ENCODE data around the gene ADAMTS17.

Gene ADAMTS17

GRCh38 chr15:100230784-100231183 lies 111.0 kb downstream of the ADAMTS17 start:
- Histone ChIP-seq H3K27ac (ENCODE audit: low read depth, low read length) (no peak overlapping the region), H3K4me1 (ENCODE audit: control insufficient read depth, insufficient read depth, low read length) (no peaks in the 10 kb centered on the region), H3K9ac (ENCODE audit: low read length) (no peak overlapping the region), H3K9me3 (ENCODE audit: control insufficient read depth, insufficient read depth, low read depth, low read length) (no peaks in the 10 kb centered on the region), H3K27me3 (ENCODE audit: control insufficient read depth, insufficient read depth, low read length) (no peaks in the 10 kb centered on the region), H3K4me3 (ENCODE audit: low read depth, low read length) (no peak overlapping the region), H3K36me3 (ENCODE audit: control insufficient read depth, insufficient read depth, low read length) (no peaks in the 10 kb centered on the region)

- Histone ChIP-seq H3K27ac (ENCODE audit: low read depth, low read length) (no peak overlapping the region), H3K9ac (ENCODE audit: low read length) (no peak overlapping the region), H3K9me3 (ENCODE audit: control insufficient read depth, insufficient read depth, low read depth, low read length) (no peaks in the 10 kb centered on the region), H3K36me3 (ENCODE audit: control insufficient read depth, insufficient read depth, low read length) (no peaks in the 10 kb centered on the region), H3K27me3 (ENCODE audit: control insufficient read depth, insufficient read depth, low read length) (no peaks in the 10 kb centered on the region), H3K4me1 (ENCODE audit: control insufficient read depth, insufficient read depth, low read length) (no peaks in the 10 kb centered on the region), H3K4me3 (ENCODE audit: low read depth, low read length) (no peak overlapping the region)
Measured at GRCh38 chr15:100229181-100230163, 112.3 kb downstream of the ADAMTS17 start.

GRCh38 chr15:100227781-100228180 lies 114.0 kb downstream of the ADAMTS17 start:
- Histone ChIP-seq H3K27ac (ENCODE audit: low read depth, low read length) (no peak overlapping the region), H3K36me3 (ENCODE audit: control insufficient read depth, insufficient read depth, low read length) (no peaks in the 10 kb centered on the region), H3K9ac (ENCODE audit: low read length) (no peak overlapping the region), H3K27me3 (ENCODE audit: control insufficient read depth, insufficient read depth, low read length) (no peaks in the 10 kb centered on the region), H3K4me1 (ENCODE audit: control insufficient read depth, insufficient read depth, low read length) (no peaks in the 10 kb centered on the region), H3K9me3 (ENCODE audit: control insufficient read depth, insufficient read depth, low read depth, low read length) (no peaks in the 10 kb centered on the region), H3K4me3 (ENCODE audit: low read depth, low read length) (no peak overlapping the region)

GRCh38 chr15:100226107-100226506 lies 115.7 kb downstream of the ADAMTS17 start:
- H3K27me3 ChIP-seq (ENCODE audit: control insufficient read depth, insufficient read depth, low read length) = no peaks in the 10 kb centered on the region
- H3K4me3 ChIP-seq (ENCODE audit: low read depth, low read length) = no peak overlapping the region
- H3K27ac ChIP-seq (ENCODE audit: low read depth, low read length) = no peak overlapping the region
- H3K36me3 ChIP-seq (ENCODE audit: control insufficient read depth, insufficient read depth, low read length) = no peaks in the 10 kb centered on the region
- no peaks in the 10 kb centered on the region for H3K9me3 ChIP-seq (ENCODE audit: control insufficient read depth, insufficient read depth, low read depth, low read length)
- H3K9ac ChIP-seq (ENCODE audit: low read length) = no peak overlapping the region
- H3K4me1 ChIP-seq (ENCODE audit: control insufficient read depth, insufficient read depth, low read length) = no peaks in the 10 kb centered on the region

- Histone ChIP-seq H3K27me3 (ENCODE audit: control insufficient read depth, insufficient read depth, low read length) (no peaks in the 10 kb centered on the region), H3K9me3 (ENCODE audit: control insufficient read depth, insufficient read depth, low read depth, low read length) (no peaks in the 10 kb centered on the region), H3K9ac (ENCODE audit: low read length) (no peak overlapping the region), H3K4me1 (ENCODE audit: control insufficient read depth, insufficient read depth, low read length) (no peaks in the 10 kb centered on the region), H3K36me3 (ENCODE audit: control insufficient read depth, insufficient read depth, low read length) (no peaks in the 10 kb centered on the region), H3K27ac (ENCODE audit: low read depth, low read length) (no peak overlapping the region), H3K4me3 (ENCODE audit: low read depth, low read length) (no peak overlapping the region)
Measured at GRCh38 chr15:100224206-100225185, 117.3 kb downstream of the ADAMTS17 start.

DNA sequence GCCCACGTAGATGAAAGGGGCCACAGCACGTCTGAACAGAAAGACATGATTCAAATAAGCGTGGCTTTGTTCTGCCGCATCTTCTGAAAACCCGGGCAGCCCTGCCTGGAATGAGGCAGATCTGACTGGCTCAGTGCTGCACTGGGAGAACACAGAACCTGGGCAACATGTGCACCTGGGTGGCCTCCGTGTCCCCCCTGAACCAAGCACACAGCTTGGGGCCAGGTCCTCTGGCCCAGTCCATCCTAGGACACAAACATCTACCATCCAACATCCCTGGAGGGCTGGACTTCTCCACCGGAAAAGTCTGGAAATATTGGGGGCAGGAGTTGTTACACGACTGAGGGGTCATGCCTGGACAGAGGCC lies 119.4 kb downstream of the ADAMTS17 start:
- no peaks in the 10 kb centered on the region for H3K9me3 ChIP-seq (ENCODE audit: control insufficient read depth, insufficient read depth, low read depth, low read length)
- no peak overlapping the region for H3K27ac ChIP-seq (ENCODE audit: low read depth, low read length)
- H3K4me1 ChIP-seq (ENCODE audit: control insufficient read depth, insufficient read depth, low read length) = no peaks in the 10 kb centered on the region
- H3K4me3 ChIP-seq (ENCODE audit: low read depth, low read length) = no peak overlapping the region
- H3K36me3 ChIP-seq (ENCODE audit: control insufficient read depth, insufficient read depth, low read length) = no peaks in the 10 kb centered on the region
- no peaks in the 10 kb centered on the region for H3K27me3 ChIP-seq (ENCODE audit: control insufficient read depth, insufficient read depth, low read length)
- no peak overlapping the region for H3K9ac ChIP-seq (ENCODE audit: low read length)

DNA sequence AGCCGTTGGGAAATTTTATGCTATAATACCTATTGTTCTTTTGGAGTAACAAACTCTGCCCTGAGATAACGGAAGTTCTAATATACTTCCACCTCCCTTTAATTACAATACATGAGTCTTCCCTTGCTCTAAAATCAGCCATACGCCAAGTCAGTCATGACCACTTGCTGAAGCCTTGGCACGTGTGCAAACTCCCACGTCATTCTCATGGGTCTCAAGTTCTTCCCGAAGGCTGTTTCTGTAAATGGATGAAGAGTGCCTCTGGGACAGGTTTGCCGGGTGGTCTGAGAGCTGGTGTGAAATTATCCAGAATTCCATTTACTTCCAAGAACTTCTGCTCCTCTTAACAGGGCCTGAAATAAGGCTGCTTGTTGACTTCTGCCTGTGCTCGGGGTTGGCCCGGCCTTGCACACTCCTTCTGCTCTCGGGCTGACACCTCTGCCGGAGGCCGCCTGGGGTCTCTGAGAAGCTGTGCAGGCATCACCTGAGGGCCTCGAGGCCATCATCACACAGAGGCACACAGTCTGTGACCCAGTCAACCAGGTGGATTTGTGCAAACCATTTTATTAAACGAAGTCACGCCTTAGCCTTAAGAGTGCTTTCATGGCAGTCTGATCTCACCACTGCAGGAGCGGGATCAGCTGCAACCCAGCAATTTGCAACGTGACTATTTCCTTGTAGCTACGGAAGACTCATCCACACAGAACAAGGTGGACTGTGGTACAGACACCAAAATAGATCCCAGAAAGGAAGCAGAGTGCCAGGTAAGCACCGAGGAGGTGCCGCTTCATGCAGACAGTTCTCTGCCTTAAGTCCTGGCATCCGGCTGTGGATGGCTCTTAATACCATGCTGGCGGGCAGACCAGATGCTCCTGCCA lies 120.1 kb downstream of the ADAMTS17 start:
- Histone ChIP-seq H3K9me3 (ENCODE audit: control insufficient read depth, insufficient read depth, low read depth, low read length) (no peaks in the 10 kb centered on the region), H3K4me1 (ENCODE audit: control insufficient read depth, insufficient read depth, low read length) (no peaks in the 10 kb centered on the region)

DNA sequence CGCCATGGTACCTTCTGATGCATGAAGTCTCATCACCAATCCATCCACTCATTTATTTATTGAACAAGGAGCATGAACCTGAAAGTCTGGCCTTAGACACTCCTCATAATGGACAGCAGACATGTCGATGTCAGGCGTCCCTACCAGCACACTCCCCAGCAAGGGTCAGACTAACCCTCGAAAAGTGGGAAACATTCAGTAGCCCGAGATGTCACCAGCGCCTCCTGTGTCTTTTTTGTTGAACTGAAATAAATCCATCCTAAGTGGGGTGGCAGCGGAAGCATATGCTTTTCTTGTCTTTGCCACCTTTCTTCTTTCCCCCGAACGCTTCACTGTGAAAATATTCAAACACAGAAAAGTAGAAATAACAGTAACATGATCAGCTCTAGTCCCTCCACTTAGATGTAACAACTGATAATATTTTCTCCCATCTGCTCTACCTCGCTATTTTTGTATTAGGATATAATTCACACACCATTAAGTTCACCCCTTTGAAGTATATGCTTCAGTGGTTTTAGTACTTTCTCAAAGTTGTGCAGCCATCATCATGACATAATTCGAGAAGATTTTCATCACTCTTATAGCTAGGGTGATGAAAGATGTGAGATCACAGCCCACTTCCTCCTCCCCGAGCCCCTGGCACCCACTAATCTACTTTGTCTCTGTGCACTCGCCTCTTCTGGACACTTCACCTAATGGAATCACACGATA lies 121.6 kb downstream of the ADAMTS17 start:
- Histone ChIP-seq H3K36me3 (ENCODE audit: control insufficient read depth, insufficient read depth, low read length) (no peaks in the 10 kb centered on the region), H3K4me3 (ENCODE audit: low read depth, low read length) (no peak overlapping the region), H3K27me3 (ENCODE audit: control insufficient read depth, insufficient read depth, low read length) (no peaks in the 10 kb centered on the region), H3K9ac (ENCODE audit: low read length) (no peak overlapping the region), H3K4me1 (ENCODE audit: control insufficient read depth, insufficient read depth, low read length) (no peaks in the 10 kb centered on the region), H3K27ac (ENCODE audit: low read depth, low read length) (no peak overlapping the region), H3K9me3 (ENCODE audit: control insufficient read depth, insufficient read depth, low read depth, low read length) (no peaks in the 10 kb centered on the region)

More for the DNA sequence above, 120.1 kb downstream of the ADAMTS17 start:
- no peaks in the 10 kb centered on the region for H3K27me3 ChIP-seq (ENCODE audit: control insufficient read depth, insufficient read depth, low read length)
- H3K36me3 ChIP-seq (ENCODE audit: control insufficient read depth, insufficient read depth, low read length) = no peaks in the 10 kb centered on the region
- no peak overlapping the region for H3K27ac ChIP-seq (ENCODE audit: low read depth, low read length)
- H3K4me3 ChIP-seq (ENCODE audit: low read depth, low read length) = no peak overlapping the region
- H3K9ac ChIP-seq (ENCODE audit: low read length) = no peak overlapping the region

- H3K4me1 ChIP-seq (ENCODE audit: control insufficient read depth, insufficient read depth, low read length) = no peaks in the 10 kb centered on the region
- no peaks in the 10 kb centered on the region for H3K36me3 ChIP-seq (ENCODE audit: control insufficient read depth, insufficient read depth, low read length)
- no peaks in the 10 kb centered on the region for H3K27me3 ChIP-seq (ENCODE audit: control insufficient read depth, insufficient read depth, low read length)
- no peak overlapping the region for H3K9ac ChIP-seq (ENCODE audit: low read length)
- H3K4me3 ChIP-seq (ENCODE audit: low read depth, low read length) = no peak overlapping the region
- no peak overlapping the region for H3K27ac ChIP-seq (ENCODE audit: low read depth, low read length)
- H3K9me3 ChIP-seq (ENCODE audit: control insufficient read depth, insufficient read depth, low read depth, low read length) = no peaks in the 10 kb centered on the region
Measured at GRCh38 chr15:100218434-100218833, 123.3 kb downstream of the ADAMTS17 start.

GRCh38 chr15:100216182-100216581 lies 125.6 kb downstream of the ADAMTS17 start:
- no peaks in the 10 kb centered on the region for H3K9me3 ChIP-seq (ENCODE audit: control insufficient read depth, insufficient read depth, low read depth, low read length)
- no peak overlapping the region for H3K27ac ChIP-seq (ENCODE audit: low read depth, low read length)
- no peaks in the 10 kb centered on the region for H3K27me3 ChIP-seq (ENCODE audit: control insufficient read depth, insufficient read depth, low read length)
- H3K4me1 ChIP-seq (ENCODE audit: control insufficient read depth, insufficient read depth, low read length) = peaks cover 8% of the 10 kb centered on the region
- no peak overlapping the region for H3K9ac ChIP-seq (ENCODE audit: low read length)
- H3K4me3 ChIP-seq (ENCODE audit: low read depth, low read length) = no peak overlapping the region
- H3K36me3 ChIP-seq (ENCODE audit: control insufficient read depth, insufficient read depth, low read length) = no peaks in the 10 kb centered on the region

Measured in HUES6 (cell line).